Activated CD4-positive, alpha-beta T cell treated with anti-CD3 and anti-CD28 coated beads for 1 hour (primary cell): ENCODE data around the gene CHRM2.

Experiments
- DNase-seq: peaks from one replicate; pipeline ENCODE4 v3.0.0-alpha.2; 2020

Gene CHRM2

GRCh38 chr7:136897676-136898075, 29.2 kb downstream of the CHRM2 start:
- DNase-seq: no peak

GRCh38 chr7:136900005-136900404, 31.6 kb downstream of the CHRM2 start:
- no peak for DNase-seq

- DNase-seq: no peak
Measured at GRCh38 chr7:136910771-136911170, 42.3 kb downstream of the CHRM2 start.

GRCh38 chr7:136911344-136911743, 42.9 kb downstream of the CHRM2 start:
- no peak for DNase-seq

- no peak for DNase-seq
Measured at GRCh38 chr7:136912339-136912738, 43.9 kb downstream of the CHRM2 start.

GRCh38 chr7:136914016-136914415, 45.6 kb downstream of the CHRM2 start:
- no peak for DNase-seq

GRCh38 chr7:136919820-136920219, 51.4 kb downstream of the CHRM2 start:
- DNase-seq: no peak

GRCh38 chr7:136923111-136923667, 54.7 kb downstream of the CHRM2 start:
- DNase-seq: no peak

- no peak for DNase-seq
Measured at GRCh38 chr7:136925044-136925443, 56.6 kb downstream of the CHRM2 start.

- DNase-seq: no peak
Measured at GRCh38 chr7:136925556-136925955, 57.1 kb downstream of the CHRM2 start.

GRCh38 chr7:136931169-136931867, 62.9 kb downstream of the CHRM2 start:
- no peak for DNase-seq

GRCh38 chr7:136937436-136937835, 69.0 kb downstream of the CHRM2 start:
- DNase-seq: no peak

GRCh38 chr7:136938476-136938875, 70.0 kb downstream of the CHRM2 start:
- no peak for DNase-seq

GRCh38 chr7:136940122-136940521, 71.7 kb downstream of the CHRM2 start:
- DNase-seq: no peak

- no peak for DNase-seq
Measured at GRCh38 chr7:136940917-136941316, 72.5 kb downstream of the CHRM2 start.

- no peak for DNase-seq
Measured at GRCh38 chr7:136941816-136942215, 73.4 kb downstream of the CHRM2 start.

- DNase-seq: no peak
Measured at GRCh38 chr7:136942401-136942800, 73.9 kb downstream of the CHRM2 start.

GRCh38 chr7:136942994-136943393, 74.5 kb downstream of the CHRM2 start:
- DNase-seq: no peak

GRCh38 chr7:136947347-136947746, 78.9 kb downstream of the CHRM2 start:
- no peak for DNase-seq

GRCh38 chr7:136950331-136950730, 81.9 kb downstream of the CHRM2 start:
- DNase-seq: no peak

GRCh38 chr7:136953386-136953785, 84.9 kb downstream of the CHRM2 start:
- DNase-seq: no peak

GRCh38 chr7:136956232-136956631, 87.8 kb downstream of the CHRM2 start:
- DNase-seq: no peak

GRCh38 chr7:136956671-136957070, 88.2 kb downstream of the CHRM2 start:
- DNase-seq: no peak

- no peak for DNase-seq
Measured at GRCh38 chr7:136957391-136957790, 88.9 kb downstream of the CHRM2 start.

- DNase-seq: no peak
Measured at GRCh38 chr7:136958016-136958415, 89.6 kb downstream of the CHRM2 start.
